Endothelial cell of umbilical vein (primary cell): Measurements from ENCODE around the gene ZNF219. TPM values are rescaled to one million over a fixed set of nuclear protein-coding genes. Genes with fewer than 3 reads are reported as not detected.

ENCODE experiments used
- BruUV-seq: library from RNA; stranded (reverse); fragments of 400-500 nt; replicated peaks from 2 replicates; lab custom pipeline; 2021; lab: Mats Ljungman, UMichigan
- CTCF ChIA-PET: fragments of 300-600, 350-600 bp; sonication (Branson Sonifier 250); formaldehyde crosslinking; loops from one replicate; lab custom pipeline; 2021; ENCODE audit warnings: antibody characterized with exemption, inconsistent platforms; lab: Charles Lee
- POLR2A ChIA-PET: fragments of 300-600, 350-600 bp; sonication (Branson Sonifier 250); formaldehyde crosslinking; loops from one replicate; lab custom pipeline; 2021; ENCODE audit warnings: antibody characterized with exemption, inconsistent platforms; lab: Charles Lee
- DNase-seq: peaks from one replicate; pipeline ENCODE4 v3.0.0-alpha.2; 2011; ENCODE audit warnings: low read depth, low spot score
- FAIRE-seq: peaks from 2 replicates; lab custom pipeline; 2011; peaks lifted over from hg19 to GRCh38; lab: Jason Lieb, UNC
- H2AFZ ChIP-seq: 2 replicates; pipeline ENCODE4 v1.6.0; 2012; ENCODE audit warnings: low read depth, low read length, control low read depth, inconsistent platforms
- H3K27ac ChIP-seq: 2 replicates; pipeline ENCODE4 v1.5.1; 2011; ENCODE audit warnings: low read depth, mild to moderate bottlenecking, control low read depth, low read length, moderate library complexity; ENCODE audit not compliant: insufficient read depth
- H3K27me3 ChIP-seq, 2 experiments: 2 replicates each; pipeline versions ENCODE4 v1.6.0 to v1.6.1; 2011; ENCODE audit warnings: low read length in 2 of 2, mixed read lengths in 1 of 2; ENCODE audit not compliant: control insufficient read depth in 2 of 2, insufficient read depth in 2 of 2
- H3K36me3 ChIP-seq, 2 experiments: 2 replicates in 1 of 2; 3 replicates in 1 of 2; pipeline ENCODE4 v1.5.1; 2011; ENCODE audit warnings: low read length in 2 of 2, mild to moderate bottlenecking in 1 of 2, moderate library complexity in 1 of 2; ENCODE audit not compliant: control insufficient read depth in 2 of 2, insufficient read depth in 2 of 2; ENCODE audit errors: extremely low read depth in 1 of 2
- H3K4me1 ChIP-seq: 3 replicates; pipeline ENCODE4 v1.5.1; 2011; ENCODE audit warnings: mild to moderate bottlenecking, low read length; ENCODE audit not compliant: control insufficient read depth, insufficient read depth; ENCODE audit errors: extremely low read depth
- H3K4me2 ChIP-seq: 2 replicates; pipeline ENCODE4 v1.6.1; 2011; ENCODE audit warnings: low read length, control low read depth, mixed read lengths; ENCODE audit not compliant: insufficient read depth
- H3K4me3 ChIP-seq, 3 experiments: fragments of 200-600 bp in 1 of 3; sonication (generic), shearing (Covaris generic) in 1 of 3; replicated peaks in 1 of 3; 2 replicates each; pipeline ENCODE4 v1.5.1; 2011 to 2016; ENCODE audit warnings: control low read depth in 3 of 3, low read length in 3 of 3, mild to moderate bottlenecking in 2 of 3, inconsistent platforms in 1 of 3, low read depth in 1 of 3, moderate library complexity in 1 of 3; ENCODE audit not compliant: insufficient read depth in 1 of 3
- H3K79me2 ChIP-seq: 2 replicates; pipeline ENCODE4 v1.6.0; 2012; ENCODE audit warnings: low read length, inconsistent platforms; ENCODE audit not compliant: control insufficient read depth, insufficient read depth
- H3K9ac ChIP-seq: replicated peaks from 2 replicates; pipeline ENCODE3; 2011; ENCODE audit warnings: low read length, control low read depth; ENCODE audit not compliant: insufficient read depth; ENCODE audit errors: extremely low read depth
- H3K9me1 ChIP-seq: replicated peaks from 3 replicates; pipeline ENCODE4 v1.6.0; 2011; ENCODE audit warnings: mild to moderate bottlenecking, low read length; ENCODE audit not compliant: control insufficient read depth, insufficient read depth; ENCODE audit errors: extremely low read depth
- H3K9me3 ChIP-seq: replicated peaks from 2 replicates; pipeline ENCODE4 v1.5.1; 2012; ENCODE audit warnings: low read length, inconsistent platforms; ENCODE audit not compliant: control insufficient read depth, insufficient read depth
- H4K20me1 ChIP-seq: replicated peaks from 2 replicates; pipeline ENCODE3; 2011; ENCODE audit warnings: mild to moderate bottlenecking, low read length; ENCODE audit not compliant: control insufficient read depth, insufficient read depth; ENCODE audit errors: extremely low read depth
- CTCF ChIP-seq, 2 donors: IDR thresholded peaks; 1 replicate in 1 of 2; 2 replicates in 1 of 2; pipeline ENCODE4 v1.5.1; 2011; ENCODE audit warnings: low read length in 2 of 2, mild to moderate bottlenecking in 2 of 2, moderate library complexity in 2 of 2, control low read depth in 1 of 2, inconsistent platforms in 1 of 2, low read depth in 1 of 2; ENCODE audit not compliant: insufficient read depth in 1 of 2; ENCODE audit errors: extremely low read depth in 1 of 2
- EZH2 ChIP-seq: IDR thresholded peaks from 2 replicates; pipeline ENCODE4 v1.6.1; 2012; ENCODE audit warnings: borderline replicate concordance, low read depth, mild to moderate bottlenecking, moderate library complexity, low read length, inconsistent platforms; ENCODE audit not compliant: severe bottlenecking
- FOS ChIP-seq: IDR thresholded peaks from 2 replicates; pipeline ENCODE4 v1.6.1; 2011; ENCODE audit warnings: mild to moderate bottlenecking, low read length, moderate library complexity, borderline replicate concordance; ENCODE audit not compliant: insufficient read depth
- GATA2 ChIP-seq: IDR thresholded peaks from 2 replicates; pipeline ENCODE4 v1.7.0; 2011; ENCODE audit warnings: low read depth, mild to moderate bottlenecking, moderate library complexity, mixed read lengths, low read length; ENCODE audit not compliant: insufficient read length, insufficient read depth
- JUN ChIP-seq: IDR thresholded peaks from 2 replicates; pipeline ENCODE4 v1.6.1; 2011; ENCODE audit warnings: borderline replicate concordance, low read depth; ENCODE audit not compliant: insufficient read length, insufficient read depth
- MAX ChIP-seq: IDR thresholded peaks from 2 replicates; pipeline ENCODE4 v1.6.1; 2011; ENCODE audit not compliant: insufficient read depth, insufficient read length
- MYC ChIP-seq: IDR thresholded peaks from one replicate; pipeline ENCODE4 v1.6.1; 2011; ENCODE audit warnings: mild to moderate bottlenecking, low read depth, low read length
- POLR2A ChIP-seq: IDR thresholded peaks from 2 replicates; pipeline ENCODE4 v1.6.1; 2012; ENCODE audit warnings: low read depth, mild to moderate bottlenecking, control low read depth, low read length
- POLR2AphosphoS5 ChIP-seq: IDR thresholded peaks from 2 replicates; pipeline ENCODE4 v1.6.1; 2012; ENCODE audit warnings: low read depth, mild to moderate bottlenecking, control low read depth, low read length, moderate library complexity; ENCODE audit not compliant: insufficient read depth
- dilution Hi-C: fragments of 300-500 bp; cut with MboI; formaldehyde crosslinking; loops from one replicate; pipeline ENCODE4 v1.15.0; 2019; ENCODE audit warnings: low sequenced_read_pairs; ENCODE audit not compliant: extremely low pct_ligation_motif_present
- intact Hi-C: fragments of 100-400 bp; cut with micrococcal nuclease; formaldehyde crosslinking; loops from one replicate; pipeline ENCODE4 v1.10.0; 2022
- polyA plus RNA-seq, 4 experiments: library from polyadenylated mRNA; depleted of rRNA in 3 of 4; stranded (reverse) in 3 of 4; unstranded in 1 of 4; fragments of >200 nt; gene quantifications; 2 replicates each; pipeline versions ENCODE4 v1.2.1 to v1.2.3, GENCODE V29; 2011 to 2012; ENCODE audit warnings: missing spikeins in 1 of 4
- total RNA-seq: library from RNA; stranded (reverse); gene quantifications from 2 replicates; pipeline ENCODE4 v1.2.3, GENCODE V29; 2021

ZNF219 gene
- total and polyA plus RNA-seq, 2 donors (not counting 3 experiments of a cell fraction or from before 2014, with no cell fraction given) = 13.2 to 15.2 TPM

- H3K9me3 ChIP-seq = no peaks in the 10 kb centered on the region
- H2AFZ ChIP-seq = no peak overlapping the region
- H3K9ac ChIP-seq = no peak overlapping the region
- no peak overlapping the region for H3K27ac ChIP-seq
- H3K79me2 ChIP-seq = no peaks in the 10 kb centered on the region
- FAIRE-seq = no peak
- H3K27me3 ChIP-seq = peaks cover 12 to 15% of the 10 kb centered on the region in 2 experiments
- H3K4me3 ChIP-seq = no peak overlapping the region
- no TSS peak for BruUV-seq
- H3K4me1 ChIP-seq = peaks cover under 1% of the 10 kb centered on the region
- ChIA-PET POLR2A (no interaction called here), CTCF (interaction anchor here (0.8 to 7.0 kb wide), 5 partner anchors 11 to 207 kb away, joined by 3 to 214 read pairs (median 4); no protein-coding TSS in a partner anchor)
- H3K4me2 ChIP-seq = no peak overlapping the region
- intact Hi-C loops (no loop called here), dilution Hi-C loops (no loop called here)
- H3K9me1 ChIP-seq = no peaks in the 10 kb centered on the region
- TF ChIP-seq GATA2 (peak; percentile 53), JUN (no peak), POLR2AphosphoS5 (no peak), POLR2A (no peak), MYC (no peak), FOS (no peak), EZH2 (no peak), CTCF (IDR thresholded peaks at IDR 0.05; ENCODE audit: extremely low read depth in 1 of 2, insufficient read depth in 1 of 2, low read depth in 1 of 2, low read length in 2 of 2) (no peak), MAX (no peak)
- no peaks in the 10 kb centered on the region for H3K36me3 ChIP-seq
- DNase-seq = peak; percentile 9
- no peaks in the 10 kb centered on the region for H4K20me1 ChIP-seq
Measured at GRCh38 chr14:21043974-21044618, 54.4 kb downstream of the ZNF219 start.
